Smooth muscle cell (in vitro differentiated cells): Measurements from ENCODE around the gene ADAMTS6. TPM values are rescaled to one million over a fixed set of nuclear protein-coding genes. Genes with fewer than 3 reads are reported as not detected.

Experiments
- DNase-seq: peaks from one replicate; lab custom pipeline; 2025; ENCODE audit not compliant: unreplicated experiment; lab: John Stamatoyannopoulos, UW
- H2AFZ ChIP-seq: fragments of 200-600 bp; sonication (generic); 2 replicates; pipeline ENCODE4 v1.6.0; 2016; ENCODE audit warnings: antibody characterized with exemption, low read depth, mild to moderate bottlenecking
- H3F3A ChIP-seq: fragments of 200-600 bp; sonication (generic); 2 replicates; pipeline ENCODE4 v1.6.0; 2017; ENCODE audit warnings: antibody characterized with exemption, low read depth
- H3K27ac ChIP-seq: fragments of 200-600 bp; sonication (generic); 2 replicates; pipeline ENCODE4 v1.5.1; 2016; ENCODE audit warnings: low read depth, mild to moderate bottlenecking
- H3K27me3 ChIP-seq: fragments of 200-600 bp; sonication (generic); 2 replicates; pipeline ENCODE4 v1.6.1; 2016; ENCODE audit warnings: low read depth, mild to moderate bottlenecking
- H3K36me3 ChIP-seq: fragments of 200-600 bp; sonication (generic); 2 replicates; pipeline ENCODE4 v1.5.1; 2016; ENCODE audit warnings: low read depth
- H3K4me1 ChIP-seq: fragments of 200-600 bp; sonication (generic); 2 replicates; pipeline ENCODE4 v1.5.1; 2016; ENCODE audit warnings: low read depth
- H3K4me2 ChIP-seq: fragments of 200-600 bp; sonication (generic); 2 replicates; pipeline ENCODE4 v1.6.0; 2016; ENCODE audit warnings: mild to moderate bottlenecking
- H3K4me3 ChIP-seq: fragments of 200-600 bp; sonication (generic); 2 replicates; pipeline ENCODE4 v1.5.1; 2016; ENCODE audit warnings: mild to moderate bottlenecking
- H3K79me2 ChIP-seq: fragments of 200-600 bp; sonication (generic); 2 replicates; pipeline ENCODE4 v1.6.0; 2016; ENCODE audit warnings: low read depth, mild to moderate bottlenecking
- H3K9ac ChIP-seq: fragments of 200-600 bp; sonication (generic); 2 replicates; pipeline ENCODE4 v1.6.0; 2016; ENCODE audit warnings: low read depth
- H3K9me3 ChIP-seq: fragments of 200-600 bp; sonication (generic); replicated peaks from 2 replicates; pipeline ENCODE4 v1.5.1; 2016; ENCODE audit warnings: low read depth
- H4K20me1 ChIP-seq: fragments of 200-600 bp; sonication (generic); 2 replicates; pipeline ENCODE4 v1.6.0; 2016; ENCODE audit warnings: low read depth
- WGBS: methylation state at CpG from one replicate; pipeline ENCODE4 v1.1.7; 2016; ENCODE audit warnings: low lambda C conversion rate; 5-methylcytosine and 5-hydroxymethylcytosine counted together
- polyA plus RNA-seq: library from polyadenylated mRNA; unstranded; fragments of >200 nt; fragmentation: Nextera tagmentation; extraction: Ambion mirVana; gene quantifications from 2 replicates; pipeline ENCODE4 v1.2.1, GENCODE V29; 2016
- total RNA-seq: library from RNA; depleted of rRNA; stranded (reverse); fragments of >200 nt; gene quantifications from 2 replicates; pipeline ENCODE4 v1.2.3, GENCODE V29; 2014
- TF ChIP-seq, protein P1 (sequence below): fragments of 200-600 bp; sonication (generic); IDR thresholded peaks from 2 replicates; pipeline ENCODE4 v1.5.1; 2017; ENCODE audit warnings: borderline replicate concordance, mild to moderate bottlenecking, antibody characterized with exemption; ENCODE audit not compliant: insufficient read depth, poor library complexity, severe bottlenecking

The ADAMTS6 gene
- total and polyA plus RNA-seq, 2 experiments from 2014 or later, result 5.9 to 111 TPM

DNA sequence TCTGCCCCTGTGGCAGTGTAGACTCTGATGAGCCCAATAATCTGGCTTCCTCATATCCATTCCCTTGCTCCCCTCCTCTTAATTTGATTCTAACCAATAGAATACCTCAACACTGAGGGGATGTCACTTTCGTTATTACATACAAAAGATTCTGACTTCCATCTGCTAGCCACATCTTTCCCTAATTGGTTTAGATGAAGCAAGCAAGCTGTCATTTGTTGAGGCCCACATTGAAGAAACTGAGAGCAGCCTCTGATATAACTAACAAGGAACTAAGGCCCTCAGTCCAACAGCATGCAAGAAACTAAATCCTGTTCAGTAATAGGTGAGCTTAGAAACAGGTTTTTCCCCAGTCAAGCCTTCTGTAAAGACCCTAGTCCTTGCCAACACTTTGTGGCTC is 5.8 kb downstream of the ADAMTS6 start:
- Histone ChIP-seq H3K27me3 (no peaks in the 10 kb centered on the region), H3K4me1 (peaks cover 17% of the 10 kb centered on the region), H3K36me3 (no peaks in the 10 kb centered on the region), H3K9ac (no peak overlapping the region), H2AFZ (no peak overlapping the region), H3K79me2 (peaks cover 92% of the 10 kb centered on the region), H3K4me3 (no peak overlapping the region), H3F3A (no peaks in the 10 kb centered on the region), H4K20me1 (peaks cover 19% of the 10 kb centered on the region), H3K4me2 (peak overlapping the region; percentile 93), H3K9me3 (no peaks in the 10 kb centered on the region), H3K27ac (peak overlapping the region; percentile 39)
- 100% methylated on average over 1 of the region's 1 CpG for WGBS
- DNase-seq, result no peak
- TF ChIP-seq, protein P1, sequence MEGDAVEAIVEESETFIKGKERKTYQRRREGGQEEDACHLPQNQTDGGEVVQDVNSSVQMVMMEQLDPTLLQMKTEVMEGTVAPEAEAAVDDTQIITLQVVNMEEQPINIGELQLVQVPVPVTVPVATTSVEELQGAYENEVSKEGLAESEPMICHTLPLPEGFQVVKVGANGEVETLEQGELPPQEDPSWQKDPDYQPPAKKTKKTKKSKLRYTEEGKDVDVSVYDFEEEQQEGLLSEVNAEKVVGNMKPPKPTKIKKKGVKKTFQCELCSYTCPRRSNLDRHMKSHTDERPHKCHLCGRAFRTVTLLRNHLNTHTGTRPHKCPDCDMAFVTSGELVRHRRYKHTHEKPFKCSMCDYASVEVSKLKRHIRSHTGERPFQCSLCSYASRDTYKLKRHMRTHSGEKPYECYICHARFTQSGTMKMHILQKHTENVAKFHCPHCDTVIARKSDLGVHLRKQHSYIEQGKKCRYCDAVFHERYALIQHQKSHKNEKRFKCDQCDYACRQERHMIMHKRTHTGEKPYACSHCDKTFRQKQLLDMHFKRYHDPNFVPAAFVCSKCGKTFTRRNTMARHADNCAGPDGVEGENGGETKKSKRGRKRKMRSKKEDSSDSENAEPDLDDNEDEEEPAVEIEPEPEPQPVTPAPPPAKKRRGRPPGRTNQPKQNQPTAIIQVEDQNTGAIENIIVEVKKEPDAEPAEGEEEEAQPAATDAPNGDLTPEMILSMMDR, result no peak

DNA sequence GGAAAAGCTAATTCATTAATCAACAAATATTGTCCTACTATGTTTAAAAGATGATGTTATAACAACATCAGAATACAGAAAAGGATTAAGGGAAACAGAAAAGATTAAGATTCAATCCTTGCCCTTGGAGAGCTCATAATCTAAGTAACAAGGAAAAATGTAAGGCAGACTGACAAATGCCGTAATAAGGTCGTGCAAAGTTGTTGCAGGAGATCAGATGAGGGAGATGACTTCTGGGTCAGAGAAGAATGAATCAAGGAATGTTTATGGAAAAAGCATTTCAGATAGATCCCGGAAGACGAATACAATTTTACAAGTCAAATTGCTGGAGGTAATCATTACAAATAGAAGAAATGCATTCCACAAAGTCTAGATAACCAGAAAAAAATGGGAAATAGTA is 6.4 kb downstream of the ADAMTS6 start:
- peaks cover 22% of the 10 kb centered on the region for H4K20me1 ChIP-seq
- no peaks in the 10 kb centered on the region for H3K9me3 ChIP-seq
- H3K4me1 ChIP-seq, result peaks cover 17% of the 10 kb centered on the region
- peak overlapping the region; percentile 39 for H3K27ac ChIP-seq
- no peak for DNase-seq
- H3K9ac ChIP-seq, result peak overlapping the region; percentile 20
- WGBS, result 46% methylated on average over 4 of the region's 4 CpGs
- no peaks in the 10 kb centered on the region for H3K36me3 ChIP-seq
- peaks cover 96% of the 10 kb centered on the region for H3K79me2 ChIP-seq
- peak overlapping the region; percentile 7 for H3K4me3 ChIP-seq
- H2AFZ ChIP-seq, result peak overlapping the region; percentile 78
- H3K27me3 ChIP-seq, result no peaks in the 10 kb centered on the region
- TF ChIP-seq, protein P1, result no peak
- H3F3A ChIP-seq, result no peaks in the 10 kb centered on the region
- H3K4me2 ChIP-seq, result peak overlapping the region; percentile 93

DNA sequence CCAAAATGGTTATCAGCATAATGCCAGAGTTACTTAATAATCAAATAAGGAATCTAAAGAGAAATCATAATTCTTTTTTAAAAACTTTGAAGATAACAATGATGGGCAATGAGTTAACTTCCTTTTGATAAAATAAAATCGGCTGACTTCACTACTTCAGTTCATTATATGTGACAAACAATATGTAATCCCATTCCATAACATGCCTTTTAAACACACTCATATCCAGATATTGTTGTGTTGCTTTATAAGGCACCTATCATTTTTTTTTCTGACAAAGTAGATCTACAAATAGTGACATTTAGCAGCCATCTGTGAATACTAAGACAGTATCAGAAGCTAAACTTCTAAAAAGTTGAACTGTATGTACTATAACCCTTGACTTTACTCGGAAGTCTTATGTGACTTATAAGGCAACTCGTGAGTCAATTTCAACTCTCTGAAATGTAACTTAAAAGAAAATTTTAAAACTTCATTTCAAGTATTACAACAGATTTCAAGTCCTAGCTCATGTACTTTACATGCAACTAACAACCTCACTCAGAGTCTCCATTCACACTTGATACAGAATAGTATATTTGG is 7.5 kb downstream of the ADAMTS6 start:
- no peak for DNase-seq
- 59% methylated on average over 3 of the region's 3 CpGs for WGBS
- Histone ChIP-seq H3K9me3 (no peaks in the 10 kb centered on the region), H3K9ac (no peak overlapping the region), H3K4me1 (peaks cover 12% of the 10 kb centered on the region), H3K4me2 (peak overlapping the region; percentile 93), H3K4me3 (no peak overlapping the region), H3K27ac (no peak overlapping the region), H3K79me2 (peaks cover 99% of the 10 kb centered on the region), H4K20me1 (peaks cover 22% of the 10 kb centered on the region), H3F3A (no peaks in the 10 kb centered on the region), H3K27me3 (no peaks in the 10 kb centered on the region), H3K36me3 (no peaks in the 10 kb centered on the region), H2AFZ (peak overlapping the region; percentile 13)
- TF ChIP-seq, protein P1, result no peak

DNA sequence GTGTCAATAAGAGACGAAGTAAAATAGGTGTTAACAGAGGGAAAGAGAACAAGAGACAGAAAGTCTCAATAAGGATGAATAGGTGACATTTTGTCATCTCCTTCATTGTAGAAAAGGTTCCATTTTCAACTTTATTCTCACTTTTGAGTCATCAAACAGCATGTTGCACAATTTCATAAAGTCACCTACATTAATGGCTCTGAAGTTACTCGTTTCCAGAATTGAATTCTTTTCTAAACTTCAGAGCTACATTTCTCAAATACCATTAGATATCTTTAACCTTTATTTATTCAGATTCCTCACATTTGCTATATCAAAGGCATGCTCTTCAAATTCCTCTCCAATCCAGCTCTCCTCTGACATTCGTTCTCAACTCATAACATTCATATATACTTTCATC is 13.1 kb downstream of the ADAMTS6 start:
- Histone ChIP-seq H3K27ac (no peak overlapping the region), H2AFZ (no peak overlapping the region), H3K9me3 (no peaks in the 10 kb centered on the region), H3F3A (no peaks in the 10 kb centered on the region), H3K27me3 (no peaks in the 10 kb centered on the region), H3K4me1 (no peaks in the 10 kb centered on the region), H3K4me2 (no peak overlapping the region), H4K20me1 (peaks cover 37% of the 10 kb centered on the region), H3K9ac (no peak overlapping the region), H3K4me3 (no peak overlapping the region), H3K79me2 (peaks cover 97% of the 10 kb centered on the region), H3K36me3 (no peaks in the 10 kb centered on the region)
- no peak for DNase-seq
- TF ChIP-seq, protein P1, result no peak
- WGBS, result 86% methylated on average over 3 of the region's 3 CpGs
